ENCODE measurements around the gene SEMA3A.

GRCh38 chr7:83957333-83957732 is 237.3 kb downstream of the SEMA3A start:
- TF ChIP-seq, protein P1, sequence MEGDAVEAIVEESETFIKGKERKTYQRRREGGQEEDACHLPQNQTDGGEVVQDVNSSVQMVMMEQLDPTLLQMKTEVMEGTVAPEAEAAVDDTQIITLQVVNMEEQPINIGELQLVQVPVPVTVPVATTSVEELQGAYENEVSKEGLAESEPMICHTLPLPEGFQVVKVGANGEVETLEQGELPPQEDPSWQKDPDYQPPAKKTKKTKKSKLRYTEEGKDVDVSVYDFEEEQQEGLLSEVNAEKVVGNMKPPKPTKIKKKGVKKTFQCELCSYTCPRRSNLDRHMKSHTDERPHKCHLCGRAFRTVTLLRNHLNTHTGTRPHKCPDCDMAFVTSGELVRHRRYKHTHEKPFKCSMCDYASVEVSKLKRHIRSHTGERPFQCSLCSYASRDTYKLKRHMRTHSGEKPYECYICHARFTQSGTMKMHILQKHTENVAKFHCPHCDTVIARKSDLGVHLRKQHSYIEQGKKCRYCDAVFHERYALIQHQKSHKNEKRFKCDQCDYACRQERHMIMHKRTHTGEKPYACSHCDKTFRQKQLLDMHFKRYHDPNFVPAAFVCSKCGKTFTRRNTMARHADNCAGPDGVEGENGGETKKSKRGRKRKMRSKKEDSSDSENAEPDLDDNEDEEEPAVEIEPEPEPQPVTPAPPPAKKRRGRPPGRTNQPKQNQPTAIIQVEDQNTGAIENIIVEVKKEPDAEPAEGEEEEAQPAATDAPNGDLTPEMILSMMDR (IDR thresholded peaks at IDR 0.05): no peak
- no peak for TF ChIP-seq POLR2A (IDR thresholded peaks at IDR 0.05)

All from esophagus squamous epithelium (tissue), 4 donors.